GM19023 (cell line): Measurements from ENCODE around the gene TMTC1.

ENCODE experiments used
- ATAC-seq: cut with Tn5 transposase; IDR thresholded peaks from one replicate; pipeline ENCODE4 v1.9.1; 2021; ENCODE audit warnings: mild to moderate bottlenecking, moderate library complexity; ENCODE audit not compliant: unreplicated experiment

TMTC1 gene

GRCh38 chr12:29714966-29715365 lies 68.8 kb downstream of the TMTC1 start:
- ATAC-seq: no peak

DNA sequence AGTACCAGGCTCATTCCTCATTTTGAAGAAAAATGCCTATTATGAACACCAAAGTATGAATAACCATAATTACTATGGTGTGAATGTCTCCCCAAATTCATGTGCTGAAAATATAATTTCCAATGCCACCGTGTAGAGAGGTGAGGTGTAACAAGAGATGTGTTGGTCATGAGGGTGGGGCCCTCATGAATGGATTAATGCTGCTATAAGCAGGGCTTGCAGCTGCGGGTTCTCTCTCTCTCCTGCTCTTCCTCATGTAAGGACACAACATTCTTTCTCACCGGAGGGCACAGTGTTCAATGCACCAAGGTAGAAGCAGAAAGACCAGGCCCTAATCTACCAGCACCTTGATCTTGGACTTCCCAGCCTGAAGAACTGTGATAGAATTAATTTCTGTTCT lies 70.0 kb downstream of the TMTC1 start:
- no peak for ATAC-seq

DNA sequence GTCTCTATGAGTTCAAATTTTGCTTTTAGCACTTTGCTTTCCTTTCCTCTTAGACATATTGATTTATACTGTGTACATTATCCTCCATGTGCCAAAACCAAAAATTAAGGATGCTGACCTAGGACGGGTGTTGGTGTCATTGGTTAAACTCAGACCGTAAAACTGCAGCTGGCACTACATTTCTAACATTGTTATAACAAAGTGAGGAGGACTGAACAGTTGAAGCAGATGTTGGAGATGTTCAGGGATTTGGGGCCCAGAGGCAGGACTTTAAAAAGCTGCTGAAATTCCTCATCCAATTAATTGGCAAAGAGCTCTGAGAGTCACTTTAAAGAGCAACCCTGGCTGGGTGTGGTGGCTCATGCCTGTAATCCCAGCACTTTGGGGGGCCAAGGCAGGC lies 72.4 kb downstream of the TMTC1 start:
- no peak for ATAC-seq

DNA sequence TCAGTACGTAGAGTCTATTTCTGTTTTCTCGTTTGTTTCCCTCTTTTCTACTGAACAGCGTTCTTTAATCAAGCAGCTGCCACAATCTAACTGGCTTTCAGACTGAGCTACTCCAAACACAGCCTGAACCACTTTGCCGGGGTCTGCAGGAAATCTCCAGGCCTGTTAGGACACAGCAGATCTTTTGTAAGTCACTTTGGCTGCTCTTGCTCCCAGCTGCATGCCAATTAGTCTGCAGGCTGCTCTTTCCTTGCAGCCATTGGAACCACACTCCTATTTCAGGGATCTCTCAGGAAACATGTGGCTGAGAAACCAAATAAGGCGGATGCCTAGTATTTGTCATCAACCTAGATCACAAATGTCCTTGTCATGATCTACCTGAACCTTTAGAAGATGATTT lies 73.6 kb downstream of the TMTC1 start:
- ATAC-seq: no peak

DNA sequence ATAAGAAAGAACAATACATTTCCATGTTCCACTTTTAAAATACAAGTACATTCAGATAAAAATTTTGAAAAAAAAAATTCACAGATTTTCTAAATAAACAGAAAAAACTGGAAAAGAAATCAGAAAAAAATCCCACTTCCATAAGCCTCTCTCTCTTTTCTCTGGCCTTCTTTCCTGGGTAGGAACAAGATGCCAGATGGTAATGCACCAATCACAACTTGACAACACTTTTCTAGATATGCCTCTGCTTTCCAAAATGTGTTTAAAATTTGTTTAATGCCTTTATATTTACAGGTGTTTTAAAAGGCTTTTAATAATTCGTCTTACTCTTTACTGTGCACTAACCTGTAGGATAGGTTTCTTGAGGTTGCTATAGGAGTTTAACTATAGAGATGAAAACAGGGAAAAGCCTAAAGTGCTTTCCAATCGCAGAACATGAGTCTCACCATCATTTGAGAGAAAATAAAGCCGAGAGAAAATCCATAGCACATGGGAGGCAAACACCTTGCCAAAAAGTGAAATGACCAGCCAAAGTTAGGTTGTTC lies 74.2 kb downstream of the TMTC1 start:
- ATAC-seq: no peak

DNA sequence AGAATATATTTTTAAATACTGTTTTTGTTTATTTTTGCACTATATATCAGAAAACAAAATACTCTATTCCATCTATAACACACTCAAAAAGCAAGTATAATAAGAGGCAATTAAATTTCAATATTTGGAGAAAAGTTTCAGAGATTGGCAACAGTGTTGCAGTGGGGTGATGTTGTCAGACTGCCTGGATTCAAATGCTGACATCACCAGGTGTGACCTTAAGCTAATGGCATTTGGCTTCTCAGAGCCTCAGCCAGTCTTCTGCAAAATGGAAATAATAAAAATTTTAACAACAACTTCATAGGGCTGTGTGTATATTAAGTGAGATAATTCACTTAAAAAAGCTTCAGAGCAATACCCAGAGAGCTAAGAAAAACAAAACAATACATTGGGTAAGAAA lies 74.7 kb downstream of the TMTC1 start:
- ATAC-seq: no peak

DNA sequence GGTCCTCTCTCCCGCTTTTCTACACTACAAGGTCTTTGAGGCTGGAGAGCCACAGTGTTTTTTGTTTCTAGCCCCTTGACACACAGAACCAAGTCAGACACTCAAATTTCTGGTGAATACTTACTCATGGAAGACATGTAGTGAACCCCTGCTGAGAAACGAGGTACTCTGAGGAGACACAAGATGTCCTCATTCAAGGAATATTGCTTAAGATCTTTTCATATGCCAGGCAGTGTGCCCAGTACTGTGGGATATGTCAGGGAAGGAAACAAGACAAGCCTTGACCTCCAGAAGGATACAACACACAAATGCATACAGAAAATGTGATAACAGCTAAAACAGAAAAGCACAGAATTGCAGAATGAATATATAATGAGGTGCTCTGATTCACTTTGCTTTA lies 75.9 kb downstream of the TMTC1 start:
- ATAC-seq: no peak

GRCh38 chr12:29706311-29706710 lies 77.4 kb downstream of the TMTC1 start:
- no peak for ATAC-seq

DNA sequence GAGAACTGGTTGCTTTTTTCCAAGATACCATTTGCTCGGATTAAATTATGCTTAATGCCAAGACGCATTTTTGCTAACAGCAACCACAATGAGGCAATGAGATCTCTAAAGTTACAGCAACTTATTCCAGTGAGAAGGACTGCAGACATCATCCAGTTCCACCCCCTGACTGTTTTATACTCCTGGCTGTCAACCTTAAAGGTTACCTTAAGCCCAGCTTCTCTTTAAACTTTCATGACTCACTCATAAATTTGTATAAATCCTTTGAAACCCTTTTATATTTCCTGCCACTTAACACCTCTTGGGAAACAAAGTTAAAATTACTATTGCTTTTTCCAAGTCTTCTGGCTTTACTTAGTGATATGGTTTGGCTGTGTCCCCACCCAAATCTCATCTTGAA lies 80.2 kb downstream of the TMTC1 start:
- no peak for ATAC-seq

GRCh38 chr12:29702972-29703371 lies 80.8 kb downstream of the TMTC1 start:
- ATAC-seq: no peak

- no peak for ATAC-seq
Measured at GRCh38 chr12:29702222-29702621, 81.5 kb downstream of the TMTC1 start.

DNA sequence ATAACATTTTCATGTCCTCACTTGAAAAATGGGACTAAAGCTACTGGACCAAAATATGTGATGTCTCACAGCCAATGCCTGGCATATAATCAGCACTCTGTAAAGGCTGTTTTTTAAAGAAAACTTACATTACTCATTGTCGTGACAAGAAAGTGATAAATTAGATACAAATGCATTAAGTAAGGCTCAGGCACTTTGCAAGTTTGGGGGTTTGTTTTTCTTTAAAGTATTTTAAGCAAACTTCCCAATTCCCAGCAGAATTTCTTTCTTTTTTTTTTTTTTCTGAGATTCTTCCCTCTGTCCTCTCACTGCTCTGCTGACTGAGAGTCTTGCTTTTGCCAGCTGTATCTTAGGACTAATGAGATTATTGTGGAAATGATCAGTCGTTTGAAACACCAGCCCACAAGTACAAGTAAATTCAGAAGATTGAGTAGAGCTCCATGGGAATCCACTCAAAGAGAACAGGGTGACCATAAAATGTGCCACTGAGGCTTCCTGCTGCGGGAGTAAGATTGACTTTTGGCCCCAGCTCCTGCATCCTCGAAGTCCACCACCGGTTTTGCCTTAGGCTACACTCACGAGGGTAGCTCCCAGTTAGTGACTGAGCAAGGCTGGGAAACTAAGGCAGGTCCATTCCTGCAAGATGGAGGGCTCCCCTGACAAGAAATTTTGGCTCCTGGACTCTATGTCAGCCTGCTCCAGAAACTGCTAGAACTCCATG lies 82.8 kb downstream of the TMTC1 start:
- no peak for ATAC-seq

- ATAC-seq: no peak
Measured at GRCh38 chr12:29698756-29699155, 85.0 kb downstream of the TMTC1 start.

- no peak for ATAC-seq
Measured at GRCh38 chr12:29695800-29696199, 87.9 kb downstream of the TMTC1 start.

DNA sequence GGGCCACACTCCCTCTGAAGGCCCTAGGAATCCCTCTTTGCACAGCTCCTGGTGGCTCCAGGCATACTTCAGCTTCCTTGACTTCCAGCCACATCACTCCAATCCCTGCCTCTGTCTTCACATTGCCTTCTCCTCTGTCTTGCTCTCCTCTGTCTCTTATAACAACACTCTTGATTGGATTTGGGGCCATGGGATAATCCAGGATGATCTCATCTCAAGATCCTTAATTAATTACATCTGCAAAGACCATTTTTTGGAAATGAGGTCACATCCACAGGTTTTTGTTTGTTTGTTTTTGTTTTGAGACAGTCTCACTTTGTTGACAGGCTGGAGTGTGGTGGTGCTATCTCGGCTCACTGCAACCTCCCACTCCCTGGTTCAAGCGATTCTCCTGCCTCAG lies 88.7 kb downstream of the TMTC1 start:
- ATAC-seq: no peak

DNA sequence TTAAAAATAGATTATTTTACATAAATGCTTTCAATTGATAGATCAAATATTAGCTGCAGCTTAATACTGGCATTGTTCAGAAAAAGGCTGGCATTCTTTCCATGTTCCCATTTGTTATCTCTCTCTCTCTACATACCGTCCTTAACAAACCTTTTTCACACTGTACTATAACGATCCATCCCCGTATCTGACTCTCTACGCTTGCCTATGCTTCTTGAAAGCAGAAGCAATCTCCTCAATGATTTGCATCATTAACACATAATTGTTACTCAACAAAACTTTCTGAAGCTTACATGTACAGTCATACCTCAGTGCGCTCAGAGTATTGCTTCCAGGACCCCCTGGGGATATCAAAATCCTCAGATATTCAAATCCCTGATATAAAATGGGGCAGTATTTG lies 89.7 kb downstream of the TMTC1 start:
- ATAC-seq: no peak

DNA sequence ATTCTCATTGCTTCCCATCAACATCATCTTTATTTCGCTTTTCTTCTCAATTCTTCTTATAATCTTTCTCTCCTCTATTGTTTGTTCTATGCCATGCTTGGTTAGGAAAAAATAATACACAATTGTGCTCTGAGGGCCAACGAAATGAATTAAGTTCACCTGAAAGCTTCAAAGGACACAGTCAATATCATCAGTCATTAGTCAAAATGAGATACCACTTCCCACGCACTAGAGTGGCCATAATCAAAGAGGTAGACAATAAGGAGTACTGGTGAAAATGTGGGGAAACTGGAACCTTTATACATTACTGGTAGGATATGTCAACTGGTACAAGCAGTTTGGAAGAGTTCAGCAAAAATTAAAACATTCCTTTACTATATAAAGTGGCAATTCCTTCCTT lies 91.5 kb downstream of the TMTC1 start:
- ATAC-seq: no peak

DNA sequence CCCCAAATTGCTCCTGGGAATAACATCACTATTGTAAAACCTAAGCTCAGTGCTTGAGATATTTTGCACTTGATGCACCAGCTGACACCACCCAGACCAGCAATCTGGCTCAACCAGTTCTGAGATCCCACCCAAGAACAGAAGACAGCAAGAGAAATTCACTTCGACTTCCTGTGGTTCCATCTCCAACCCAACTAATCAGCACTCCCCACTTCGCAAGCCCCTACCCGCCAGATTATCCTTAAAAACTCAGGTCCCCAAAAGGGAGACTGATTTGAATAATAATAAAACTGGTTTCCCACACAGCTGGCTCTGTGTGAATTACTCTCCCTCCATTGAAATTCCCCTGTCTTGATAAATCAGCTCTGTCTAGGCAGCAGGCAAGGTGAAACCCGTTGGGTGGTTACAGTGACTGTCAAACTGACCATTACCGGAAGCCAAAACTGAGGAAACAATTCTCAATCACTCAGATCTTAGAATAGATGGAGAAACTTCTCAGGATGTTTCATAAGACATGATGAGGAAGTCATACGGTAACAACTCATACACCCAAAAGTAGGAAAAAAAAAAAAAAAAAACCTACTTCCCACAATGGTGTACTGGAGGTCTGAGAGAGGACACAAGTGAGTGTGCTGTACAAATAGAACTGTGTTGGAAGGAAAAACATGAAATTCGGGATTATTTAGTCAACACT lies 92.4 kb downstream of the TMTC1 start:
- no peak for ATAC-seq

DNA sequence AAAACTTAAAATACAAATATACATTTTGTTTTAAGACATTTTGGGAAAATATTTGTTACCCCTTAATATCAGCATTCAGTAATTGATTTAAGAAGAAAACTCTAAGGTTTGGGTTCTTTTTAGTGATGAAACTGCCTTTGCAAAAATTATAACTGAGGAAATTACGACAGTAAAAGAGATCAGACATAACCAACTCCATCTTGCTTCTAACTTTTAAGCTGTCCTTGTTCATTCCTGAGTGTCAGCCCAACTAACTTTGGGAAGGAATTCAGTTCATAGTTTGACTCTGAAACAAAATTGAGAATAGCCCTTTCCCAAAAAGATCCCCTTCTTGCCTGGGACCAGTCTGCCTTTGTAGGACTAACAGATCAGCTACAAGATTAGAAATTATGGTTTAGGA lies 93.0 kb downstream of the TMTC1 start:
- no peak for ATAC-seq

GRCh38 chr12:29688914-29689313 lies 94.8 kb downstream of the TMTC1 start:
- ATAC-seq: no peak

GRCh38 chr12:29682088-29682487 lies 101.7 kb downstream of the TMTC1 start:
- no peak for ATAC-seq

- ATAC-seq: no peak
Measured at GRCh38 chr12:29681370-29681769, 102.4 kb downstream of the TMTC1 start.
